ENCODE measurements around the gene PREB.
A peak's percentile ranks its signal among the peaks of the same experiment; 100 is the strongest.

Gene PREB

GRCh38 chr2:27099334-27099955 is 35.0 kb downstream of the PREB start:
- Mint-ChIP-seq H3K27ac (no peak overlapping the region), H3K36me3 (ENCODE audit: low read depth) (no peaks in the 10 kb centered on the region), H3K4me1 (ENCODE audit: low read depth) (peaks cover 10% of the 10 kb centered on the region), H3K4me3 (no peak overlapping the region), H3K9me3 (no peaks in the 10 kb centered on the region), H3K27me3 (no peaks in the 10 kb centered on the region)

GRCh38 chr2:27097341-27097740 is 37.1 kb downstream of the PREB start:
- no peaks in the 10 kb centered on the region for H3K36me3 Mint-ChIP-seq (ENCODE audit: low read depth)
- H3K27ac Mint-ChIP-seq: no peak overlapping the region
- no peaks in the 10 kb centered on the region for H3K9me3 Mint-ChIP-seq
- H3K4me3 Mint-ChIP-seq: no peak overlapping the region
- H3K27me3 Mint-ChIP-seq: no peaks in the 10 kb centered on the region
- peaks cover 10% of the 10 kb centered on the region for H3K4me1 Mint-ChIP-seq (ENCODE audit: low read depth)

- H3K9me3 Mint-ChIP-seq: no peaks in the 10 kb centered on the region
- H3K36me3 Mint-ChIP-seq (ENCODE audit: low read depth): no peaks in the 10 kb centered on the region
- H3K27ac Mint-ChIP-seq: peak overlapping the region; percentile 0
- no peak overlapping the region for H3K4me3 Mint-ChIP-seq
- no peaks in the 10 kb centered on the region for H3K27me3 Mint-ChIP-seq
- peaks cover 10% of the 10 kb centered on the region for H3K4me1 Mint-ChIP-seq (ENCODE audit: low read depth)
These were observed 37.6 kb downstream of the PREB start for GRCh38 chr2:27096748-27097297.

- Mint-ChIP-seq H3K4me1 (ENCODE audit: low read depth) (peaks cover 10% of the 10 kb centered on the region), H3K27me3 (no peaks in the 10 kb centered on the region), H3K4me3 (peak overlapping the region; percentile 37), H3K36me3 (ENCODE audit: low read depth) (no peaks in the 10 kb centered on the region), H3K9me3 (no peaks in the 10 kb centered on the region), H3K27ac (no peak overlapping the region)
These were observed 38.4 kb downstream of the PREB start for GRCh38 chr2:27095745-27096651.

GRCh38 chr2:27095427-27095744 is 39.0 kb downstream of the PREB start:
- no peak overlapping the region for H3K27ac Mint-ChIP-seq
- no peaks in the 10 kb centered on the region for H3K9me3 Mint-ChIP-seq
- no peaks in the 10 kb centered on the region for H3K36me3 Mint-ChIP-seq (ENCODE audit: low read depth)
- H3K4me3 Mint-ChIP-seq: no peak overlapping the region
- H3K4me1 Mint-ChIP-seq (ENCODE audit: low read depth): peaks cover 10% of the 10 kb centered on the region
- H3K27me3 Mint-ChIP-seq: no peaks in the 10 kb centered on the region

GRCh38 chr2:27094353-27094984 is 40.0 kb downstream of the PREB start:
- no peaks in the 10 kb centered on the region for H3K27me3 Mint-ChIP-seq
- no peak overlapping the region for H3K4me3 Mint-ChIP-seq
- peaks cover 10% of the 10 kb centered on the region for H3K4me1 Mint-ChIP-seq (ENCODE audit: low read depth)
- H3K27ac Mint-ChIP-seq: no peak overlapping the region
- no peaks in the 10 kb centered on the region for H3K36me3 Mint-ChIP-seq (ENCODE audit: low read depth)
- no peaks in the 10 kb centered on the region for H3K9me3 Mint-ChIP-seq

- Mint-ChIP-seq H3K36me3 (ENCODE audit: low read depth) (no peaks in the 10 kb centered on the region), H3K9me3 (no peaks in the 10 kb centered on the region), H3K27ac (no peak overlapping the region), H3K27me3 (no peaks in the 10 kb centered on the region), H3K4me3 (no peak overlapping the region), H3K4me1 (ENCODE audit: low read depth) (peaks cover 10% of the 10 kb centered on the region)
These were observed 40.7 kb downstream of the PREB start for GRCh38 chr2:27093430-27094352.

- no peaks in the 10 kb centered on the region for H3K36me3 Mint-ChIP-seq (ENCODE audit: low read depth)
These were observed 41.6 kb downstream of the PREB start for GRCh38 chr2:27092696-27093429.

GRCh38 chr2:27091746-27092695 is 42.4 kb downstream of the PREB start:
- no peaks in the 10 kb centered on the region for H3K36me3 Mint-ChIP-seq (ENCODE audit: low read depth)
- peaks cover 19% of the 10 kb centered on the region for H3K4me1 Mint-ChIP-seq (ENCODE audit: low read depth)
- H3K4me3 Mint-ChIP-seq: no peak overlapping the region
- no peak overlapping the region for H3K27ac Mint-ChIP-seq
- no peaks in the 10 kb centered on the region for H3K9me3 Mint-ChIP-seq
- no peaks in the 10 kb centered on the region for H3K27me3 Mint-ChIP-seq

More at GRCh38 chr2:27092696-27093429, 41.6 kb downstream of the PREB start:
- Mint-ChIP-seq H3K27me3 (no peaks in the 10 kb centered on the region), H3K9me3 (no peaks in the 10 kb centered on the region), H3K4me3 (no peak overlapping the region), H3K4me1 (ENCODE audit: low read depth) (peaks cover 10% of the 10 kb centered on the region), H3K27ac (no peak overlapping the region)

- Mint-ChIP-seq H3K9me3 (no peaks in the 10 kb centered on the region), H3K27me3 (no peaks in the 10 kb centered on the region), H3K27ac (no peak overlapping the region), H3K4me3 (no peak overlapping the region), H3K36me3 (ENCODE audit: low read depth) (no peaks in the 10 kb centered on the region), H3K4me1 (ENCODE audit: low read depth) (peaks cover 20% of the 10 kb centered on the region)
These were observed 45.1 kb downstream of the PREB start for GRCh38 chr2:27089111-27089954.

- Mint-ChIP-seq H3K9me3 (no peaks in the 10 kb centered on the region), H3K4me3 (no peak overlapping the region), H3K4me1 (ENCODE audit: low read depth) (peaks cover 20% of the 10 kb centered on the region), H3K27me3 (no peaks in the 10 kb centered on the region), H3K27ac (no peak overlapping the region), H3K36me3 (ENCODE audit: low read depth) (no peaks in the 10 kb centered on the region)
These were observed 45.8 kb downstream of the PREB start for GRCh38 chr2:27088634-27089033.

- peaks cover 20% of the 10 kb centered on the region for H3K4me1 Mint-ChIP-seq (ENCODE audit: low read depth)
- peak overlapping the region; percentile 85 for H3K4me3 Mint-ChIP-seq
- no peak overlapping the region for H3K27ac Mint-ChIP-seq
- no peaks in the 10 kb centered on the region for H3K27me3 Mint-ChIP-seq
- no peaks in the 10 kb centered on the region for H3K36me3 Mint-ChIP-seq (ENCODE audit: low read depth)
- no peaks in the 10 kb centered on the region for H3K9me3 Mint-ChIP-seq
These were observed 46.5 kb downstream of the PREB start for GRCh38 chr2:27087823-27088410.
